IPS-NIHi7 (cell line): Measurements from ENCODE around the gene TMEM233.
A peak's percentile ranks its signal among the peaks of the same experiment; 100 is the strongest.
"Not testable (repeated sequence)": the region's sequence is repeated elsewhere in the genome, so short reads cannot be mapped to it uniquely, and the experiment has no call there.

Experiments used
- DNase-seq: peaks from one replicate; pipeline ENCODE4 v3.0.0; 2012; ENCODE audit warnings: mixed read lengths; ENCODE audit errors: extremely low spot score

TMEM233 gene

GRCh38 chr12:119658166-119658565, 64.6 kb downstream of the TMEM233 start:
- DNase-seq, result not testable (repeated sequence)

GRCh38 chr12:119659289-119659897, 65.8 kb downstream of the TMEM233 start:
- DNase-seq, result peak; percentile 40

DNA sequence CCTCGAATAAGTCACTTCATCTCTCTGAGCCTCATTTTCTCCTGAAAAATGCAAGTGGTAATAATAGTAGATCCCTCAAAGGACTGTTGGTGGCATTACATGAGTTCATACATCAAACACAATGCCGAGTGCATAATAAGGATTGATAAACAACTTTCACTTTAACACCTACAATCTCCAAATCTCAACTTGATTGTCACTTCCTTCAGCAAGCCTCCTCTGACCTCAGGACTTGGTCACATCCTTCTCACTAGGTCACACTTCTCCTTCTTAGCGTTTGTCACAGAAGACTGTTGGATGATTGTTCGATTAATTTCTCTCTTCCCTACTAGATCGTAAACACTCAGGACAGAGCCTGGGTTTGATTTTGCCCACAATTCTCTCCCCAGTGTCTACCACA, 66.5 kb downstream of the TMEM233 start:
- no peak for DNase-seq

DNA sequence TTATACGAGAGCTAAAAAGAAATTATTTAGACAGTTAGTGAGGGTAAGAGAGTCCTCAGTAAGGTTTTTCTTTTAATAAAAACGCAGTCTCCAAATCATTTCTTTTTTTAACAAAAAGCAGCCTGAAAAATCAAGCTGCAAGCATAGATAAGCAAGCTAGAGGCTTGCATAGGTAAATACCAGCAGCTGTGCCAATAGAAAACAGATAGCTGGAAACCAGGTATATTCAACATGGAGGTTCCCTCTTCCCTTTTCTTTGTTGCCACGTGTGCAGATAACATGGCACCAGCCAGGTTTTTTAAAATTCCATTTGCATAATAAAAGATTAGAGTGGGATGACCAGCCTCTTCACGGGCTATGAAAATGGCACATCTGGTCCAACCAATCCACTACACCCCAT, 68.3 kb downstream of the TMEM233 start:
- no peak for DNase-seq

DNA sequence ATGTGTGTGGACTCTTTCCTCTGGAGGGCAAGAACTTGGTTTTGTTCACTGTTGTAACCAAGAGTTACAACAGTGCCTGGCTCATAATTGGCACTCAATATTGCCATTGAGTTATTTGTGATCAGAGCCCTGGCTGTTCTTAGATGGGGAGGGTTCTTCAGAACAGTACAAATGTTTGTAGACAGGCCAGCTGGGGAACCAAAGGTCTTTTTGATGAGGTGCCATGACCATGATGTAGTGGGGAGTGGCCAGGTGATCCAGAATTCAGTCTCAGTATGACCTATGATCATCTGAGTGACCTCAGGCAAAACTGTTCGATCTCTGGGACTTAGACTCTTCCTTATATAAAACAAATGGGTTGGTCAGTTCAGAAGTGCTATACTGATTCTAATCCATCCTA, 71.1 kb downstream of the TMEM233 start:
- no peak for DNase-seq

DNA sequence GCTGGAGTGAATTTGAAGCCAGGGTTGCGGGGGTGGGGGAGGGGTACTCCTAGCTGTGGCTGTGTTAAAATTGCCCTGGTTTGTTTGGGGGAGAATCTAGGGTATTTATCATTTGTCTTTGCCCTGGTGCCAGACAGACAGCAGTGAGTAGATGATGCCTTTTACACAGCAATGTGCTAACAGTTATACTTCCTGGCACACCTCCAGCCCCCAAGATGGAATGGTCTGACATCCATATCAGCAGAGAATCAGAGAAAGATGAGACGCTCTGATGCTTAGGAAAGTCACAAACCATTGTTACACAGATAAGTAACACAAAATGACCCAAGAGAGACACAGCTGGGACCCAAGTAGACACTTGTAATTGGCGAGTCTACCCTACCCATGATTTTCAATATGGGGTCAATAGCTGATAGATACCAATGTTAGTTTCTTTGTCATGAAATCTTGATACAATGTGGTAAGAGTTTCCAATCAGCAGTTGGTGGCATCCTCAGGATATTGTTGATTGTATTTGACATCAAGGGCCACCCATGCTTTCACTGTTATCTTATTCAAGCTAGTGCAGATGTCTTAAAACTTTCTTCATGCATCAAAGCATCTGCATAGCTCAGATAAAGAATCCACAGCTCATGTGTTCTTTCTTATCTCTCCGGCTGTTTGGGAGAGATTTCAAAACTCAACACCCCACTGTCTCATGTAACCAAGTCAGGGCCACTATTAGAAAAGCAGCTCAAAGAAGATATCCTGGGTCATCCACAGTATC, 71.8 kb downstream of the TMEM233 start:
- no peak for DNase-seq

DNA sequence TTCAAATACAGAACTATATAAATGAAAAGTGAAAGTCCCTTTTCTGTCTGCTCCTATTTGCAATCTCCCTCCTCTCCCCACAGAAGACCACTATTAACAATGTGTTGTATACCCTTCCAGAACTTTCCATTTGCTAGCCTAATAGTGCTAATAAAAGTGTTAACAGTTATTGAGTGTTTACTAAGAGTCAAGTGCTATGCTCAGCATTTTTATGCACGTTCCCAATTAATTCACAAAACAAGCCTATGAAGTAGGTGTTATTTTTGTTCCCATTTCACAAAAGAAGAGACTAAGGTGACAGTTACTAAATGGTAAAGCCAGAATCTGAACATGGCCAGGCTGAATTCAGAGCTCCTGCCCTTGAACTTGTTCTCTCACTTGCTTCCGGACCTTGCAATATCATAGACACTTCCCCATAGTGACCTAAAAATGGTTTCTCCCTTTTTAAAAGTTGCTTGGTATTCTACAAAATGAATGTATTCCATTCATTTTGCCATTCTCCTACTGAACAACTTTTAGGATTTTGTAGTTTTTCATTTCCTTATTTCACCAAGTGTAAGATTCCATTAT, 72.7 kb downstream of the TMEM233 start:
- DNase-seq, result no peak

DNA sequence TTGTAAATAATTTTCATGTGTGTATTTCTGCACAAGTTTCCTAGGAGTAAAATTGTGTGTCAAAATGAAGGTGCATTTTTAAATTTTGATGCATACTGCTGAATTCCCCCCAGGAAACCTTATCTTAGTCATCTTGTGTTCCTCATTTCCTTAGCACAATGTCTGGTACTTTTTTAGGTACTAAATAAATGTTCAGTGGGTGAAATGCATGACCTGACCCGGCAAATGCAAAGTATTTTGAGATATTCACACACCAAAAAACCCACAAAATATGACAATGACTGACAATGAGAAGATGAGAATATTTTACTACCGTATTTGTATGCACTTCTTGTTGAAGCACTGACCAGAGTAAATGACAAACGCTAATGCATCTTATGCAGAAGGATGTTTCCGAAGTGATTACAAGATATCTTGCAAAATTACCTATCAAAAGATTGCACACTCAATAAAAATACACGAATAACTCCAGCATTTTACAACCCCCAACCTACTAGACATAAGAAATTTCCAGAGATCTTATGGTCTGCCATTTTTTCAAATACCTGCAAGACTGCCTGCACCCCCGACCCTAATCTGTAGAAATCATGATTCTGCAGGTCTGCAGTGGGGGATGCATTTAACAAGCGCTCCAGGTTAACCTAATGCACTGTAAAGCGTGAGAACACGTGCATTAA, 73.5 kb downstream of the TMEM233 start:
- no peak for DNase-seq

GRCh38 chr12:119667577-119668323, 74.2 kb downstream of the TMEM233 start, which contains the start of gene PRKAB1:
PRKAB1 (plus strand) TSS chr12:119668133; CDS start chr12:119668245, 112 bp downstream.
- peak; percentile 99 for DNase-seq

GRCh38 chr12:119668324-119668841, 74.8 kb downstream of the TMEM233 start:
- no peak for DNase-seq

DNA sequence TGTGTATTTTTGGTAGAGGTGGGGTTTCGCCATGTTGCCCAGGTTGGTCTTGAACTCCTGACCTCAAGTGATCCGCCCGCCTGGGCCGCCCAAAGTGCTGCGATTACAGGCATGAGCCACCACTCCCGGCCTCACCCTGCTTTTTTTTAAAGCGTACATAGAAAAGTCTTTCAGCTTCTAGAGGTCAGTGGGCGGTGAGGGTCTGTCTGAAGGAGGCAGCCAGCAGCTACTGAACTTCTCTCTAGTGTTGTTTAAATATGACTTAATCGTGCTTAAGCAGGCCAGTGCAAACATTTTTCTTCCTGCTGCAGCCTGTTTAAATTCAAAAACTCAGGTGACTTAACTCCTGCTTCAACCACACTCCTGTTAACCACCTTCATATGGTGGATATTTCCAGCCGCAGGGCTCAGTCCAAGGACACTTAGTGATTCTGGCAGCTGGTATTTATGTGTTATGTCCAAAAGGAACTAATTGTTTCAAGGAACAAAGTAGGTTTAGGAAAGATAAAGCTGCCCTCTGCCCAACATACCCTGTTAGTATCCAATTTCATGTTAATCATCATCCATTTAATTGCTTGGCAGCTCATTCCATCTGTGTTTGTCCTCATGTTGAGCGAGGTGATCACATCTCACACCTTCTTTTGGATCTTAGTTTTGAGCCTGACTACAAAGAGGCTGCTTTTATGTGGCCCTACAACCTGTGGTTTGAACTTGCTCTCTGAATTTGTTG, 76.3 kb downstream of the TMEM233 start:
- DNase-seq, result no peak

GRCh38 chr12:119671070-119671469, 77.5 kb downstream of the TMEM233 start:
- no peak for DNase-seq

DNA sequence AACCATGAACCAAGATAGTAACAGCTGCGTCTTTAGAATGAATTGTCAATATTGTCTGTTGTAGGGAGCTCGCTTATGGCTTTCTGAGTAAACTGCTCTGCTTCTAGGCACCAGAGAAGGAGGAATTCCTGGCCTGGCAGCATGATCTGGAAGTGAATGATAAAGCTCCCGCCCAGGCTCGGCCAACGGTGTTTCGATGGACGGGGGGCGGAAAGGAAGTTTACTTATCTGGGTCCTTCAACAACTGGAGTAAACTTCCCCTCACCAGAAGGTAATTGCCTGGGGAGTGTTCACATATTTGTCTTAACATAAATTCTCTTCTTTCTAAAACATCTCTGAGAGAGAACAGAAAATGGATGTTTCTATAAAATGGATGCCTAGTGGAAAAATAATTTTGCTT, 78.6 kb downstream of the TMEM233 start:
- no peak for DNase-seq

DNA sequence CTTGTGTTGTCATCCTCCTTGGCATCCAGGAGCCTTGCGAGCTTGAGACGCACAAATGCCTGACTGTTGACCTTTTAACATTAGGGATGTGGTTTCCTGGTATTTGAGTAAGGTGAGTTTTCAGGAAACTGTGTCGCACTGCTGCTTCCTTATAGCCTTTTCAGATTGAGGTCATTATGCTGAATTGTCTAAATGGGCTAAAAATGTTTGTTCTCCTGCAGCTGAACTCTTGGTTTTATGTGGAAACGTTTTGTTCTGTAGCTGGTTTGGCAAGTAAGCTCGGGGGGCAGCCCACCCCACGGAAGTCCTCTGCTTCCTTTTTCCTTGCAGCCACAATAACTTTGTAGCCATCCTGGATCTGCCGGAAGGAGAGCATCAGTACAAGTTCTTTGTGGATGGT, 80.1 kb downstream of the TMEM233 start:
- DNase-seq, result no peak

- DNase-seq, result no peak
These were observed 81.0 kb downstream of the TMEM233 start for GRCh38 chr12:119674560-119674959.

DNA sequence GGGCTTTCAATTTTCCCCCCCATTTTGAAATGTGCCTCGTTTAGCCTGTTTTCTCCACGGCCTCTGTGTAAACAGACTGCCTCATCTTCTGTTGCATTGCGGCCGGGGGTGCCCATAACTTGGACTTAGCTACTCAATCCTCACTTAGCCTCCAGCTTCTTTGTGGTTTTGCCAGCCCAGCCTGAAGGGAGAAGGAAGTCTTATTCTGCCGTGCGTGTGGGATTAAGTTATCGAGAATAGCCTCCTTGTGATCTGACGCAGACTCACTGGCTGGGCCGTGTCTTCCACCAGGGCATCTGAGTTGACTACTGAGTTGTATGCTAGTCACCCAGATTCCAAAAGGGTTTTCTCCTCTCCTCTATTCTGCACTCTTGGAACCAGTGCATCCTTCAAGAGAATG, 82.4 kb downstream of the TMEM233 start:
- DNase-seq, result no peak

DNA sequence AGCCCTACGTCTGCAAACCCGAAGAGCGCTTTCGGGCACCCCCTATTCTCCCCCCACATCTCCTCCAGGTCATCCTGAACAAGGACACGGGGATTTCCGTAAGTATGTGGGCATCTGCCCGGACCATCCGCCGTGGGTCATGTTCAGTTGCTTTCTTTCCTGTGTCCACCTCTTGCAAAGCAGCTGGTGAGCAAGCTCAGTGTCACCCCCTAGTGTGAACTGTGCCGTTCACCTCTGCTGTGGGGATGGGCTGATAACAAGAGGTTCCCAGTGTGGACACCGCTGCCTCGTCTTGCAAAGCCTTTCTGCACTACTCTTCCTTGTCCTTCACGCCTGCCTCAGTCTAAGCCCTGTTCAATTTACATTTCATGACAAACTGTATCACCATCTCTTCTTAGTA, 83.0 kb downstream of the TMEM233 start:
- DNase-seq, result no peak

DNA sequence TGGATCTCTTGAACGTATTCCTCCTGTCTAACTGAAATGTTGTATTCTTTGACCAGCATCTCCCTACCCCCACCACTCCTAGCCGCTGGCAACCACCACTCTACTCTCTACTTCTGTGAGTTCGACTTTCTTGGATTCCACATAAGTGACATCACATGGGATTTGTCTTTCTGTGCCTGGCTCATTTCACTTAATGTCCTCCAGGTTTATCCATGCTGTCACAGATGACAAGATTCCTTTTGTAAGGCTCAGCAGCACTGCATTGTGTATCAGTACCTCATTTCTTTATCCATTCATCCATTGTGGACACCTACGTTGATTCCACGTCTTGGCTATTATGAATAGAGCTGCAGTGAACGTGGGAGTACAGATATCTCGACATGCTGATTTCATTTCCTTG, 84.9 kb downstream of the TMEM233 start:
- no peak for DNase-seq

DNA sequence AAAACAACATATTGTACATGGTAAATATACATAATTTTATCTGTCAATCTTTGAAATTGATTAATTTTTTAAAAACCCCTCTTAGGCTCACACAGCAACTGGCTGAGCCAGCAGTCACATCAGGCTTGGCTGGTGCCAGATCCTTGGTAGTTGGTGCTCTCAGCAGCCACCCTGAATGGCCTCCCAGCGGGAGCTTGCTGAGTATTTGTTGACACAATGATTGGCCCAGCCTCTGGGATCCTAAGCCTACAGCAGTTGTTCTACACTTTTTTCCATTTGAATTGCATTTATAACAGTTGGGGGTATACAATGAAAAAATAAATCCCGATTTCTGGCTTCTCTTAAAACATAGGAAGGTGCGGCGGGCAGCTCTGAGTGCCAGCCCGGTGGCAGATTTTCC, 85.5 kb downstream of the TMEM233 start:
- no peak for DNase-seq

DNA sequence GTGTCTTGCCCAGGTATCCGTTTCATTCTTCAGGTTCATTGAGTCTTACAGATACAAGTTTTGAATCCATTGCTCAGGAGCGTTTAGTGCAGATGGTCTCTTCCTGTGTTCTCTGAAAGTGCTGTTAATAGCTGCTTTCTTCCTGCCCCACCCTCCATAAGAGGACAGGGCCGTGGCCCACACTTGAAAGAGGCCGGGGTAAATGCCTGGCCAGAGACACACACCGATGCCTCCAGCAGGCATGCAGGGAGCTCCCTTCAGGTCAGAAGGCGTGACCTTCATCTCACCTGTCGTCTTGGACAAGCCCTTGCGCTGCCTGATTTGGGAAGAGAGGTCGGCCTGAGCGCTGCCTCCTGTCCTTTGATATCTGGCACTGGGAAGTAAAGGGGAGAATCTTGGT, 85.9 kb downstream of the TMEM233 start:
- DNase-seq, result no peak

GRCh38 chr12:119681111-119681510, 87.5 kb downstream of the TMEM233 start:
- DNase-seq, result no peak
